NCI-H2107 treated with DMSO at 0.1 percent for 48 hours (cell line): ENCODE data around the gene ACACA.
"Not testable (repeated sequence)": the region's sequence is repeated elsewhere in the genome, so short reads cannot be mapped to it uniquely, and the experiment has no call there.

Experiments
- DNase-seq: peaks from one replicate; lab custom pipeline; 2025; ENCODE audit not compliant: unreplicated experiment; lab: John Stamatoyannopoulos, UW

The ACACA gene

DNA sequence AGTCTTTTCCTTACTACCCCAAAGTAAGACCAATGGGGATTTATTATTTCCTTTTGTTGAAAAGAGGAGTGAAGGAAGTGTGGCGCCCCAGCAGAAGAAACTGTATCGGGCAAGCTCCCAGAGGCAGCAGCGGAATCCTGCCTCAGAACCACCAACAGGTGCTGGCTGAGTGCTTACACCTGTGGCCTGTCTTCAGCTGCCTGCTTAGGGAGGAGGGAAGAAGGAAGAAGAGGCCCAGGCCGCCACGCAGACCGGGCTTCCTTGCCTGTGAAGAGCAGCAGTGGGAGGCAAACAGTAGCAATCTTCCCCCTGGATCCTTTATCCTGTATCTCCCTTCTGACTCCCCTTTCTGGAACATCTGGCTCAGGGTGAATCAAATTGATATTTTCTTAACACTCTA is 323.2 kb downstream of the ACACA start:
- peak; percentile 17 for DNase-seq

DNA sequence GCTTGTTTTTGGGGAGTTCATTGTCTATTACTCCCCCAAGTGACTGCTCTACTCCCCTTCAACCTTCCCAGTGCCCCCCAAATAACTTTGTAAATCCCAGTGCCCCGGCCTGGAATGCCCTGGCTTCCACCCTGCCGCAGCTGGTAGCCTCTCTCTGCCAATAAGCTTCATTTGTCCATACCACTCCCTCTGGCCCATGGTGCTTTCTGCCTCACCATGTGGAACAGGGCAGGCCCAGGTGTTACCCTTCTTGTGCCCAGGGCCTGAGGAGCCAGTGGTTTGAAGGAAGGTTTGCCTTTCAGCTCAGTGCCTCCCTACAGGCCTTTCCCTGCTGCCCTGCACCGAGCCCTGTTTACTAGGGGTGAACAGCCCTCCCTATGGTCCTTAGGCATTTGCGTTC is 323.7 kb downstream of the ACACA start:
- DNase-seq: no peak

DNA sequence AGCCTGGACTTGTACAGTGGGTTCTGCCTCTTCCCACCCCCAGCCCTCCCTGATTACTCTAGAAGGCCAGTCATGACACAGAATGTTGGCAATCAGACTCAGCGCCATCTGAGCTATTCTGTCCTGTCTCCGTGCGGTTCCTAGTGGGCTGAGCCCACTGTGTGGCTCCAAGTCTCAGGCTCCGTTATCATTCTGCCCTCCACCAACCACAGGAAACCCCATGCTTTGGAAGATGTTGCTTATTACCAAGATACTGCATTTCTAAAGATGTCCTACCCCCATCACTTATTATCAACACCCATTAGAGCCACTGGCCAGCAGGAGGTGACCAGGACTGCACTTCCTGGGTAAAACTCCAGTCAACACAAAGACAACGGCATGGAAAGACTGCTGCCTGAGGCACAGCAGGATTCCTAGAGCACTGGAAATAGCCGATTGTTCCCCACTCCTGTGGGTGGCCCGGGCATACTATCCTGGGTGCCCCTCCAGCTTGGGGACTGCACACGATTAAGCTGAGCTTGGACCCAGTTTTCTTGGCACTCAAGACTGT is 324.2 kb downstream of the ACACA start:
- DNase-seq: no peak

DNA sequence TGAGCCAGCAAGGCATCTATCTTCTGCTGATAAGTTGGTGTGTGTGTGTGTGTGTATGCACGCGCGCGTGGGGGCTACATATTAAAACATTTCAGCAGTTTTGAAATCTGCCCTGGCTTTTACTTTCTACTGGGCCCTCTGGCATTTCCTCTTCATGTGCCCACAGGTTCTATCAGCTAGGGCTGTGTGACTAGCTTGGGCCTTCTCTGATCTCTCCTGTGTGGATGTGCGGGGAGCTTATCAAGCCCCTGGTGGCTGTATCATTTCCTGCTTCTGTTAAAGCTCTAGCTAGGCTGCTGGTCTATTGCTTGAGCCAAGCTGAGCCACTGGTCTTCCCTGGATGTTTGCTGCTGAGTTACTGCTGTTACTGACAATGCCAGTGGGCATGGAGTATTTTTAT is 325.3 kb downstream of the ACACA start:
- no peak for DNase-seq

DNA sequence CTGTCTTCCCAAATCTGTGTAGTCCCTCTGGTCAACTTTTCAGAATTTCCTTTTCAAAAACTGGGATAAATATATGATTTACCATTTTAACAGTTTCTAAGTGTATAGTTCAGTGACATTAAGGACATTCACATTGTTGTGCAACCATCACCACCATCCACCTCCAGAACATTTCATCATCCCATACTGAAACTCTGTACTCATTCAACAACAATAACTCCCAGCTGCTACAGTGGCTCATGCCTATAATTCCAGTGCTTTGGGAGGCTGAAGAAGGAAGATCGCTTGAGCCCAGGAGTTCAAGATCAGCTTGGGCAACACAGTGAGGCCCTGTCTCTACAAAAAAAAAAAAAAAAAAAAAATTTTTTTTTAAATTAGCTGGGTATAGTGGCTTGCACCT is 326.9 kb downstream of the ACACA start:
- no peak for DNase-seq

DNA sequence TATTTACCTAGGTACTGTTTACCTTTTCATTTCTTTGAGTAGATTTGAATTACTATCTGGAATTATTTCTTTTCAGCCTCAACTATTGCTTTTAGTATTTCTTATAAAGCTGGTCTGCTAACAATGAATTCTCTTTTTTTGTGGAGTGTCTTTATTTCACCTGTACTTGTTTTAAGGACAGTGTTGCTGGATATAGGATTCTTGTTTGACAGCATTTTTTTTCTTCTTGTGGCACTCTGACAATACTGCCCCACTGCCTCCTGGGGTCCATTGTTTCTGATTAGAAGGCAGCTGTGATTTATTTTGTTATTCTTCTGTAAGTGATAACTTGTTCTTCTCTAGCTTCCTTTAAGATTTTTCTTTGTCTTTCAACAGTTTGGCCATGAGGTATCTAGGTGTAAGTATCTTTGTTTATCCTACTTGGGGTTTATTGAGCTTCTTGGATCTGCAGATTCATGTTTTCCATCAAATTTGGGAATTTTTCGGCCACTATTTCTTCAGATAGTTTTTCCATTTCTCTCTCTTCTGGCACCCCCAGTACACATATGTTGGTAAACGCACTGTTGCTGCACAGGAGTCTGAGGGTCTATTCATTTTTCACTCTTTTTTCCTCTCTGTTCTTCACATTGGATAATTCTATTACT is 327.4 kb downstream of the ACACA start:
- DNase-seq: no peak

DNA sequence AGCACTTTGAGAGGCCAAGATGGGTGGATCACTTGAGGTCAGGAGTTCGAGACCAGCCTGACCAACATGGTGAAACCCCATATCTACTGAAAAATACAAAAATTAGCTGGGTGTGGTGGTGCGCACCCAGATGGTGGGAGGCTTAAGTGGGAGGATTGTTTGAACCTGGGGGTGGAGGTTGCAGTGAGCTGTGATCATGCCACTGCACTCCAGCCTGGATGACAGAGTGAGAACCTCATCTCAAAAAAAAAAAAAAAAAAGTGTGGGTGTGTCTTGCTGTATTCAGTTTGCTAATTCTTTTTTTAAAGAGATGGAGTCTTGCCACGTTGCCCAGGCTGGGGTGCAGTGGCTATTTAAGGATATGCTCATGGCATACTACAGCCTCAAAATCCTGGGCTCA is 333.2 kb downstream of the ACACA start:
- not testable (repeated sequence) for DNase-seq

DNA sequence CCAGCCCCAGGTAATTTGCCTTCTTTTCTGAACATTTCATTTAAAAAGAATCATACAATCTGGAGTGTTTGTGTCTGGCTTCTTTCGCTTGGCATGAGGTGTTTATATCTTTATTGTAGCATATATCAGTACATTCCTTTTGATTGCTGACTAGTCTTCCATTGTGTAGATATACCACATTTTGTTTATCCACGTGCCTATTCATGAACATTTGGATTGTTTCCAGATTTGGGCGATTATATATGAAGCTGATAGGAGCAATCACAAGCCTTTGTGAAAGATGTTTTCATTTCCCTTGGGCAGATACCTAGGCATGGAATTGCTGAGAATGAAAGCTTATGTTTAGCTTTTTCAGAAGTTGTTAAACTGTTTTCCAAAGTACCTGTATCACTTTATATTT is 337.5 kb downstream of the ACACA start:
- no peak for DNase-seq

DNA sequence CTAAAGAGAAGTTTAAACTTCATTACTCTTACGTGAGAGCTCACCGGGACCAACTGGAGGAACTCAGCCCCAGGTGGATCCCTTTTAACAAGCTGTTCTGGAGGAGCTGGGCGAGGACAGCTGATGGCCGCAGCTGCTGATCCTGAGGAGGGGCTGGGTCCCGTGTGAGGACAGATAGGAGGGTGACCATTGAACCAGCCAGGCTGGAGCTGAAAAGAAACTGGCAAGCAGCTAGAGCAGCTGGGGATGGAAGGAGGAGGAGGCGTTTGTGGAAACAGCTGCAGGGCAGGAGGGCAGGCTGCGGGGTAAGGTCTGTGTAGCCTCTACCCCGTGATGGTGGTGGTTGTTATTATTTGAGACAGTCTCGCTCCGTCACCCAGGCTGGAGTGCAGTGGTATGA is 338.4 kb downstream of the ACACA start:
- no peak for DNase-seq

DNA sequence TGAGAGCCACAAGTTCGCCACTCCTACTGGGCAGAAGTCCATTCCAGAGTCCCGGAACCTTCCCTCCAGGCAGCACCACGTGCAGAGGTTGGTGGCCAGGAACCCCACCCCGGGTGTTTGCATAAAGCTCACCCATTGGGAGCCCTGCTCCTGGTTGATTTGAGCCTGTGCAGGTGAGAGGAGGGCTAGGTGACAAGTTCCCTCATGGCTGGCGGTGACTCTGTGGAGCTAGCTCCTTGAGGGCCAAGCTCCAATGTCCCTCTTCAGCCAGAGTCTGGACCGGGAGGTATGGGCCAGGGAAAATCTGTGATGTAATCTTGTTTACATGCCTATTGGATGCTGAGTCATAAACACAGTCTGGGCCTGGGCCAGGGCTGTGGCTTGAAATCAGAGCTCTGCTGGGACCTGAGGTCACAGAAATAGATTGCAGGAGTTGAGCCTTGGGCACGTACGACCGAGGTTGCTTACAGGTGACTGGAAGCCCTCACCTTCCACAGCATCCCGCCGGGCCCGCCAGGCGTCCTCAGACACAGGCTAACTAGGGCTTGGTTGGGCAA is 339.0 kb downstream of the ACACA start:
- DNase-seq: peak; percentile 29

DNA sequence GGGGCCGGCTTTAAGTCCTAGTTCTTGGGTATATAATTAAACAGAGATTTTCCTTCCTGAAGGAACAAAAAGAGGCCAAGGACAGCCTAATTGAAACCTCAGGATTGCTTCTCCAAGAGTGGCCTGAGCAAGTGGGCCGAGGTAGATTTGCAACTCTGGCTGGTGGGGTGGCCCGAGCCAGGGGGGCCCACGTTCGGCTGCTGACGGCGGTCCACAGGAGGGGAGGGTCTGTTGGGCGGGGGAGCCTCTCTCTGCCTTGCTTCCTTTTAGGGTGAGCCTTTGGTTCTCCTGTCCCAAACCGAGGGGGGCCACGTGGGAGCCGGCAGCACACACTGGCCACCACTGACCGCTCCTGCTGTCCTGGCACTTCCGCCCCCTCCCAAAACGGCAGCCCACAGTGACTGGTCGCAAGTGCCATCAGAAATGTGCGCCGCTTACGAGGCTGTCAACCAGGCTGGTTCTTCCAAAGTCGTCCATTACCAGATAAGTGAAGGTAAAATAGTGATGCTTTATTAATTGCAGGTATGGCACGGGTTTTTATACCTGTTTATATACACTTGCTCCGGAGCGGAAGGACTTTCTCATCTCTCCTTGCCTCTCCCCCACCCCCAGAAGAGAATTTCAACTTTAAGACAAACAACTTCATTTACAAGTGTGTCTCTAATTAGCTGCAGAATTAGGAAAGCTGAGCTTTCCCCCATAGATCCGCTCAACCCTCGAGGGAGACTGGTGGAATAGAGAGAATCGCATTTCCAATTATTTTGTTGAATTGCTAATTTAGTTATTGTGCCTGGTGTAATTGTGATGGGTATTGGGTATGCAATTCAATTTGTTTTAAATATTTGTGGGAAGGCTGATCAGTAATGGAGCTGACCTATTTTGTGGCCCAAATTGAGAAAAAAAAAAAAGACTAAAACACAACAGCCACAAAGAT is 340.0 kb downstream of the ACACA start:
- DNase-seq: no peak

DNA sequence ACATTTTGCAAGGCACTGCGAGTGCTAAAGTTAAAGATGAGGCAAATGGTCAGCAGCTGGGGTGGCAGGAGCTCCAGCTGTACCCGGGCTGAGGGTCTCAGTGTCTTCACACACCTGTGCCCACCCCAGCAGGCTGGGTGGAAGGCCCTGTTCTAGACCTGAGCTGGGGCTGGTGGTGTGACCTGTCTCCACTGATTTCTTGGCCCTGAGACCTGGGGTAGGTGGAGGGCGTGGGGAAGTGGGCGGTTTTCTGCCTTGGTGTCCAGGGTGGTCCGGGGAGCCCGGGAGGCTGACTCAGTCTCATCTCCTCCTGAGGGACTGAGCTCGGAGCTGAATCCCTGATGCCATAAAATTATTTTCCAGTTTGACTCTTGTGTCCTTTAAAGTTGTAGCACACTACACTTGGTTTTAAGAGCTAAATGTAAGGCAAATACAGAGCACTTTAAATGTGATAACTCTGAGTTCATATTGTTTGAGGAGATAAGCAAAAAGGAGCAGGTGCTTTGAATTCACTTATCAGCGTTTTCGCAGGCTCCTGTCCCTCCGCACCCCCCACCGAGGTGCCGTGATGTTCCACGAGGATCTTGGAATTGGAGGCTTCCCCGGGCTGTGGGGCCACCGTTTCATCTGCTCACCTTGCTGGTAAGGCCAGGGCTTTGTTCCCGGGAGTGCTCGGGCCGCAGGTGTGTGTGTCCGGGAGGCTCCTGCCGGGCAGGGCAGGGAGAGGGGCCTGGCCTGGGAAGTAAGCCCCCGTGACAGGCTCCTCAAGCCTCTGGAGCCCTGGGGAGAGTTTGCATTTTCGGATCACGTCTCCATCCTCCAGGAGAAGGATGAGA is 340.9 kb downstream of the ACACA start:
- DNase-seq: no peak

DNA sequence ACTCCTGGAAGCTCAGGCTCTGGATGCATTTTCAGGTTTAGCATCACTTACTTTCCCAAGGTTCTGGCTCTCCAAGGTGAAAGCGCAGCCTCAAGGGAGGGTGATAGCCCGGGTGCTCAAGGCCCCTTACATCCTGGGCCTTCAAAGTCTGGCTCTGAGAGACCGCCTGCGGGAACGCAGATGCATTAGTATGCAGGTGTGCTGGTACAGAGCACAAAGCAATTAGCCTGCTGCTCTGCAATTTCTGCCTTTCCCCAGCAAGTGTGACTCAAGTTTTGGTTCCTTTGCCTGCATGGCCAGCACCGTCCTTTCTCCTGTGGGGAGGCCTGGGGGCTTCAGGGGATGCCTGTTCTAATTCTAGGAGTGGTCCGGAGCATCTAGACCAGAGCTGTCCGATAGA is 341.7 kb downstream of the ACACA start:
- no peak for DNase-seq

DNA sequence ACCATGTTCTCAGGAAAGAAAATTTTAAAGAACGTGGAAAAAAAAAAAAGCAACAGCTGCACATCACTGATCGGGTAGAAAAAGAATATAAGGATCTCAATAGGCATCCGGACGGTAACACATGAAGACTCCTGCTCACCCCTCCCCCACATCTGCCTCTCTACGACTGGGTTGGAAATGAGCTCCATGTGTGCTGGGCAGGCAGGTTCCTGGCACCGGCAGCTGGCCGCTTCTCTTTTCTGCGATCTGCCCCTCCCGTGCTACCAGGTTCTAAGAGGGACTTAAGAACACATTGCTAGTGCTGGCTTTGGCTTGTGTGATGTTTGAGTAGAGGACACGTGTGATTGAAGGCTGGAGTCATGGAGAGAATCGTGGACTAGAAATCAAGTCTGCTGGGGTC is 342.4 kb downstream of the ACACA start:
- no peak for DNase-seq

DNA sequence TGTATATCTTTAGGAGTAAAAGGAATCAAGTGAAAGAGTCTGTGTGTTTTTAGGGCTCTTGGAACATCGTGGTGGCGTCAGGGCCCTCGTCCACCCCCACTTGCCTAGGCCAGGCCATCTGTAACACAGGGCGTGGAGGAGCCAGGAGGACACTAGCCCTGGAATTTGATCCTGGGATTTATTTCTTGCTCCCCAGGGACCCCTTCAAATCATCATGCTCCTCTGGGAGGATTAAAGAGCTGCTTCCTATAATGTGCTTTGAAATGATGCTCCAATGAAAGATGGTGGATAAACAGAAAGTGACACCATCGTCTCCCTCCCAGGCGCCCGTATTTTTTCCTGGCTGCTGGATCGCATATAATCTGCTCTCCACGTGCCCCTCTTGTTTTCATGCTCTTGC is 344.6 kb downstream of the ACACA start:
- no peak for DNase-seq

DNA sequence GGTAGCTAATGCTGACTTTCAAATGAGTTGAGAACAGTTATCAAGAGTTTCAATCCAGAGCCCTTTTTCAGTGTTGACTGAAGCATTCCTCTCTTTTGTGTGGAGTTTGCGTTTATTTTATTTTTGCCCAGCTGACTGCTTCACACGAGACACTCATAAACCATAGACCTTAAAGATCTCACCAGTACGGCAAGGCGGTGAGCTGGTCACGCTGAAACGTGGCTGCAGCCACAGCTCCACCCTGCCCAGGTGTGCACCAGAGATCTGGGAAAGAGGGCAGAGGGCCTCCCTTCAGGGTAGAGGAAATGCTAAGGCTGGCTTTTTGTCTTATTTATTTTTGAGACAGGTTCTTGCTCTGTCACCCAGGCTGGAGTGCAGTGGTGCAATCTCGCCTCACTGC is 345.7 kb downstream of the ACACA start:
- no peak for DNase-seq

DNA sequence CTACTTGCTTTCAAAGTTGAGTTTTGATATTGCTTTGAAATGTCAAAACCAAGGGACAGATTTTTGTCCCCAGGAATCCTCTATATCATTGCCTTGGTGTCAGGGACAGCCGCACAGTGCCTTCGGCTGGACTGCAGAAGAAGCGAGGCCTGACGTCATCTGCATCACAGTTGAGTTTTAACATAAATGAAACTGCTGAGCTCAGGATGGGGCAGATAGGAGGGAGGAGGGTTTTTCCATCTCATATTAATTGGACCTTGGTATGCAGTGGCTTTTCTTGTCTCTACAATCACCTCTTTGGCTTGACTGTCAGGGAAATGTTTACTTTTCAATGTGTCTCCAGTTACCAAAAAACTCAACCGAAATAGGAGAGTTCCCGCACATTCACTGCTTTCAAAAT is 346.5 kb downstream of the ACACA start:
- DNase-seq: no peak

DNA sequence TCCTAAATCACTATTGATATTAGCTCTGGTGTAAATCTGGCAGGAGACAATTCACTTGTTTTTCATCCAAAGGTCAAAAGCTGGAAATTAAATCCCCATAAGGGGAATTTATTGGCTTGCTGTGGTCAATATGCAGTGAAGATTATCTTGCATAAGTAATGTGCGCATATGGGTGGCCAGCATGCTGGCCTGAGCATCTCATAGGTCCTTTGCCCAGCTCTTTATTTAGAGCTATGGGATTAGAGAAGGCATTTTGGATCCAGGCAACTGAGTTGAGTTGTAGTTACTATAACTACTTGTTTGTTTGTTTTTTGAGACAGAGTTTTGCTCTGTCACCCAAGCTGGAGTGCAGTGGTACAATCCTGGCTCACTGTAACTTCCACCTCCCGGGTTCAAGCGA is 347.1 kb downstream of the ACACA start:
- DNase-seq: no peak

DNA sequence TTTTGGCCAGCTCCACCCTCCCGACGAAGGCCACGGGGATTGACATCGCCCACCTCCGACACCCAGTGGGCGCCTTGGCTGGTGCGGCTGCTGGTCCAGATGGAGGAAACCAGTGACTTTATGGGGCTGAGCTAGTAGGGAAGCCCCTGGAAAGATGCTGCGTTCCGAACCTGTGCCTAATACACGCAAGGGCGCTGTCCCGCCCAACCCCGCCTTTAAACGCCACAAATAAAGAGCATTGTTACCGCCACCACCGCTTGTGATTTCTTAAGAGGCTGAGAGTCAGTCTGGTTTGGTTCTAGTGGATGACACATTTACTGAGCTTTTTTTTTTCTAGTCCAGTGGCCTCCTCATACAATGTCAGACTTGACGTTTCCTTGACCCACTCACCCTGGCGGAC is 350.0 kb downstream of the ACACA start:
- no peak for DNase-seq

DNA sequence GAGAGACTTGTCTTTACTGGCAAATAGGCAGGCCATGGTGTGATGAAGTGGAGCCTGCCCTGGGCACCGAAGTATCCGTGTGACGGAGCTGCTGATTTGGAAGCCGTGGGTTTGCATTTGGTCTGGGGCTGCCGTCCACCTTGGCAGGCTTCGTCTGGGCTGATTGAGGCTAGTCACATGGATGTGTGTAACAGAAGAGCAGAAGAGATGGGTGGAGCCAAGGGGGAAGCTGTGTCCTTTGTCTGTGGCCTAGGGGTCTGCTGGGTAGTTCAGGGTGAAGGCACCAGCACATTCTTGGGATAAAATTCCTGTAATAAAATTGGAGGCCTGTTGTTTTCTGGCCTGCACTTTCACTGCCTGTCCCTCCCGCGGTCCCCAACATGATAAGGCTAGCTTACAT is 351.7 kb downstream of the ACACA start:
- no peak for DNase-seq

DNA sequence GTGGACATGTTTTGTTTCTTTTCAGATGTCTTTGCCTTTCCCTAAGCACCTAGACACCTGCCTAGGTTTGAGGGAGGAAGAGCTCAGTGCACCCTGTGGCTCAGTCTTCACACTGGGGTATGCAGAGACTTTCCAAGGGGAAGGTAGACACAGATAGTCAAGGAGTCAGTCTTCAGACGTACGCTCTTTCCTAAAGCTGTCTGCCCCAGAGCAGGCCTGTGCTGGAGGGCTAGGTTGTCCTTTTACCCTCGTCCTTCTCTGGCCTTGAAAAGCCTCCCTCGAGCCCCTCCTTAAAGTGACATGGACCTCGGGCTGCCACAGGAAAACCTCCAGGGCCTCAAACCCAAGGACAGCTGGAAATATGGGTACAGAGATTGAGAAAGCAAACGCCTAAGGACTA is 354.2 kb downstream of the ACACA start:
- no peak for DNase-seq
